ENCODE results near the gene CDH23.

CDH23 gene

DNA sequence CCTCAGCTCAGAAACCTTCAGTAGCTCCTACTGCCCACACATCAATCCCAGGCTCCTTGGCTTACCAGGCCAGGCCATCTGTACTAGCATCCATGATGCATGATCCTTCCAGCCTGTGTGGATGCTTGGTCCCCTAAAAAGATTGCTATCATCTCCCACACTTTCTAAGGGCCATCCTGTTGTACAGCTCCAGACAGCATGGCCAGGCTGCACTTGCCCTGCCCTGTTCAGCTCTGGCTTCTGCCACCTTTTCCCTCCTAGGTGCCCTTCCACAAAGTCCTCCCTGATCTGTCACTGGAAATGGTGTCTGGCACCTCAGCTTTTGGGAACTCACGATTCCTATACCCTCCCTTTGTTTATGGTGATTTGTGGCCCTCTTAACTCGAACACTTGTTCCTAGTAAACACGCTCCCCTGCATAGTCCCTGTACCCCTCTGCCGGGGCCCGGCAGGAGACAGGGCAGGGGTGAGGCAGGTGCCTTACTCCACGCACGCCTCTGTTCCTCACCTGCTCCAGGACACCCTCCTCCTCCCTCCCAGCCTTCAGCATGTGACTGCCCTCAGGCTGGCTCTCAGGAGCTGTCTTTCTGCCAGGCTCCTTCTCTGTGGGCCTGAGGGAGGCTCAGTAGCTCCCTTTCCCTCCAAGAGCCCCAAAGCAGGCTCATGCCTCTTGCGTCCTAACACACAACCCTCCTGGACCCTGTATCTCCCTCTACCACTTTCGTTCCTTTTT, 71.8 kb downstream of the CDH23 start:
- H3K4me3 ChIP-seq (ENCODE audit: low read depth, low read length), result no peak overlapping the region
- H3K36me3 ChIP-seq (ENCODE audit: control insufficient read depth, insufficient read depth, low read length), result no peaks in the 10 kb centered on the region
- no peaks in the 10 kb centered on the region for H3K27me3 ChIP-seq (ENCODE audit: control insufficient read depth, insufficient read depth, low read length)
- H3K9me3 ChIP-seq (ENCODE audit: control insufficient read depth, insufficient read depth, low read length), result no peaks in the 10 kb centered on the region
- H3K4me1 ChIP-seq (ENCODE audit: control insufficient read depth, insufficient read depth, low read length), result no peaks in the 10 kb centered on the region
- no peak overlapping the region for H3K9ac ChIP-seq (ENCODE audit: low read depth, low read length)
- H3K27ac ChIP-seq (ENCODE audit: low read depth, low read length), result no peak overlapping the region

DNA sequence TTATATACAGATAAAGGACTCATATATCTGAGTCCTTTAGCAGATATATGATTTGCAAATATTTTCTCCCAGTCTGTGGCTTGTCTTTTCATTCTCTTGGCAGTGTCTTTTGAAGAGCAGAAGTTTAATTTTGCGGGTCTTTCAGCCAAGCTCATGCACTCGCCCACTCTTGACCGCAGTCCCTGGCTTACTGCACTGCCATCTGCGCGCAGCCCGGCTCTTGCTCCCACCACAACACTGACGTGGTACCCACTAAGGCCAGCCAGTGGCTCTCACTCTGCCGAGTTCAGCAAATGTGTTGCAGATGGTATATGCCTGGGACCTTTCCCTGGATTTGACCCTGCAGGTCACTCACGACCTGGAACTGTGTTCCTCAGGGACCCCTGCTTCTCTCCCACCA, 74.3 kb downstream of the CDH23 start:
- Histone ChIP-seq H3K4me1 (ENCODE audit: control insufficient read depth, insufficient read depth, low read length) (no peaks in the 10 kb centered on the region; the same call in 1 of the 2 replicates), H3K4me3 (ENCODE audit: low read depth, low read length) (no peak overlapping the region), H3K36me3 (ENCODE audit: control insufficient read depth, insufficient read depth, low read length) (no peaks in the 10 kb centered on the region), H3K9ac (ENCODE audit: low read depth, low read length) (no peak overlapping the region), H3K27me3 (ENCODE audit: control insufficient read depth, insufficient read depth, low read length) (no peaks in the 10 kb centered on the region), H3K9me3 (ENCODE audit: control insufficient read depth, insufficient read depth, low read length) (no peaks in the 10 kb centered on the region), H3K27ac (ENCODE audit: low read depth, low read length) (no peak overlapping the region)

DNA sequence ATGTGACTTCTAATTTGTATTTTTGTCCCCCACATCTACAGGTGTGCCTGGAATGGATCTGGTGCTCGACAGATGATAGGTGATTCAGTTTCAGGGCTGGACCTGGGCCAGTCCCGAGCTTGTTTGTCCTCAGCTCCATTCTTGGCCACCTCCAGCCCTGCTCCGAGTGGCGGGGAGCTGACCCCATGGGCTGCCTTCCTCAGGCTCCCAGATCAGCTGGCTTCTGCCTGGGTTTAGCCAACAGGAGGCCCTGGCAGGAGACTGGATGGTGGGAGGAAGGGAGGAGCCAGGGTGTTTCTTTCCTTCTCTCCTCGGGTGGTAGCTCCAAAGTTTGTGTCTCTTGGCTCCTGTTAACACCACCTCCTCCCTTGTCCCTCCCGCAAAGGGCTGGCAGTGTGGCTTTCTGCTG, 75.2 kb downstream of the CDH23 start:
- Histone ChIP-seq H3K27me3 (ENCODE audit: control insufficient read depth, insufficient read depth, low read length) (no peaks in the 10 kb centered on the region), H3K36me3 (ENCODE audit: control insufficient read depth, insufficient read depth, low read length) (no peaks in the 10 kb centered on the region), H3K27ac (ENCODE audit: low read depth, low read length) (no peak overlapping the region), H3K4me3 (ENCODE audit: low read depth, low read length) (no peak overlapping the region), H3K9me3 (ENCODE audit: control insufficient read depth, insufficient read depth, low read length) (no peaks in the 10 kb centered on the region), H3K9ac (ENCODE audit: low read depth, low read length) (no peak overlapping the region), H3K4me1 (ENCODE audit: control insufficient read depth, insufficient read depth, low read length) (no peaks in the 10 kb centered on the region; the same call in 1 of the 2 replicates)

DNA sequence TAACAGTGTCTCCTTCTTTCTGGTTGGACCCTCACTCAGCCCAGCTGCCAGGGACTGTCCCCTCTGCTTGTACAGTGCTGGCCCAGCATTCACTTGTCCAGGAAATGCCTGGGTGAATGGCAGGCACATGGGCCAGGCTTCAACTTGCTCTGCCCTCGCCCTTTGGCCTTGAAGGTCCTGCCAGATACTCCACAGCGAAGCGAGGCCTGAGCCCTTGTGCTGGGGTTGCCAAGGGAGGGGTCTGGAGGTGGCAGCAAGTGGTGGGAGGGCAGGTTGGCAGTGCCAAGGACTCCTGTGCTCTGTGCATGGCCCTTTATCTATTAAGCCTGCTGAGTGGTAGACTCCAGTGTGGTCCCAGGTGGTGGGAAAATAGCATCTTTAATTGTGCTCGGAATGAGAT, 75.7 kb downstream of the CDH23 start:
- no peaks in the 10 kb centered on the region for H3K9me3 ChIP-seq (ENCODE audit: control insufficient read depth, insufficient read depth, low read length)
- no peaks in the 10 kb centered on the region for H3K36me3 ChIP-seq (ENCODE audit: control insufficient read depth, insufficient read depth, low read length)
- no peaks in the 10 kb centered on the region; the same call in 1 of the 2 replicates for H3K4me1 ChIP-seq (ENCODE audit: control insufficient read depth, insufficient read depth, low read length)
- no peak overlapping the region for H3K4me3 ChIP-seq (ENCODE audit: low read depth, low read length)
- H3K9ac ChIP-seq (ENCODE audit: low read depth, low read length), result no peak overlapping the region
- H3K27ac ChIP-seq (ENCODE audit: low read depth, low read length), result no peak overlapping the region
- H3K27me3 ChIP-seq (ENCODE audit: control insufficient read depth, insufficient read depth, low read length), result no peaks in the 10 kb centered on the region

DNA sequence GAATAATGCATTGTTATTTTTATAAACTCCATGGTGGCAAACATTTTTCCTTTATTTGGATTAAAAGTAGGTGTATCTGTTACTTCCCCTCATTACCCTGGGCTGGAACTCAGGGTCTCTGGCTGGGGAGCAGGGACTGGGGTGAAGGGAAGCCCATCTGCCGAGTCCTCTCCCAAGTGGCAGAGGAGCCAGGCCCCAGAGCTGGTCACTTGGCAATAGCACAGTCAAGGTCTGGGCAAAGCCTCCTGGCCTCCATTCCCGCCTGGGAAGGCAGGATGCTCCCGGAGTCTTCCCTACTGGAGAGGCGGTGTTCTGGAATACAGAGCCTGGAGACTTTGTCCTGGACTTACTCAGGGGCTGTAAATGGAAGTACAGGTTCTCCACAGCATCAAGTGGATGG, 76.2 kb downstream of the CDH23 start:
- H3K9ac ChIP-seq (ENCODE audit: low read depth, low read length), result no peak overlapping the region
- H3K4me1 ChIP-seq (ENCODE audit: control insufficient read depth, insufficient read depth, low read length), result no peaks in the 10 kb centered on the region; the same call in 1 of the 2 replicates
- H3K9me3 ChIP-seq (ENCODE audit: control insufficient read depth, insufficient read depth, low read length), result no peaks in the 10 kb centered on the region
- H3K27ac ChIP-seq (ENCODE audit: low read depth, low read length), result no peak overlapping the region
- H3K36me3 ChIP-seq (ENCODE audit: control insufficient read depth, insufficient read depth, low read length), result no peaks in the 10 kb centered on the region
- no peaks in the 10 kb centered on the region for H3K27me3 ChIP-seq (ENCODE audit: control insufficient read depth, insufficient read depth, low read length)
- no peak overlapping the region for H3K4me3 ChIP-seq (ENCODE audit: low read depth, low read length)

DNA sequence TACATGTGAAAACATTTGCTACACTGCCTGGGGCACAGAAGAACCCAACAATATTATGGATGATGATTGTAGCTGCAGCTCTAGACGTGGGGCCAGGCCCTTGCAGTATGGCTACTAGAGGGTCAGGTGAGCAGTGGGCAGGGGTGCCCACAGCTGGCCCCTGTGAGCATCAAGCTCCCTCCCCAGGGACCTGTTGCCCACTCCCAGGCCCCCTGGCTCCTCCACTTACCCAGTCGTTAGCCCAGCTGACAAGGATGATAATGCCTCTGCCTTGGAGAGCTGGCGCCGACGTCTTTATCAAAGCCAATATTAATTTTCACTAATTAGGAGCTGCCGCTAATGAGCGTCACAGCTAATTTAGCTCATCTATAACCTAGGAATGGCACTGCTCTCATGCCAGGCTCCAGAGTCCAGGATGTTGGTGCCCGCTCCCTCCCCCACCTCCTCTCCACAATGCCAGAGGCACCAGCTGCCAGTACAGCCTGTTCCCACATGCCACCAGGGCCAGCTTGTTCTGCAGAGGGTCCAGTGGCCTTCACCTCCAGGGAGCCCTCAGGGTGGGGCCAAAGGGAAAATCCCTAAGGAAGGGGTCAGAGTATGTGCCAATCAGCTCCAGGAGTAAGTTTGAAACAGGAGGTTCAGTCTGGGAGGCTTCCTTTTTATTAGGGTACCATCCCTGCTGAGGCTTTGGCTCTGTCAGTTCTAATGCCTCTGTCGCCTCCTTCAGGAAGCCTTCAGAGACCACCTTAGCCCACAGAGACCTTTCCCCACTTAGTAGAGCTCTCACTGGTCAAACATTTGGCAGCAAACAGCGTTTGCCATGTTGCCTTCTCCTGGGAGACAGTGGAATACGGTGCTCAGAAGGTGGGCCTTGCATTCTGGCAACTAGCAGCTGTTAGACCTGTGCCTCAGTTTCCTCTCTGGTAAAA, 77.2 kb downstream of the CDH23 start:
- no peaks in the 10 kb centered on the region; the same call in 1 of the 2 replicates for H3K4me1 ChIP-seq (ENCODE audit: control insufficient read depth, insufficient read depth, low read length)
- H3K27ac ChIP-seq (ENCODE audit: low read depth, low read length), result no peak overlapping the region
- no peaks in the 10 kb centered on the region for H3K27me3 ChIP-seq (ENCODE audit: control insufficient read depth, insufficient read depth, low read length)
- H3K9me3 ChIP-seq (ENCODE audit: control insufficient read depth, insufficient read depth, low read length), result no peaks in the 10 kb centered on the region
- H3K4me3 ChIP-seq (ENCODE audit: low read depth, low read length), result no peak overlapping the region
- H3K9ac ChIP-seq (ENCODE audit: low read depth, low read length), result no peak overlapping the region
- no peaks in the 10 kb centered on the region for H3K36me3 ChIP-seq (ENCODE audit: control insufficient read depth, insufficient read depth, low read length)

DNA sequence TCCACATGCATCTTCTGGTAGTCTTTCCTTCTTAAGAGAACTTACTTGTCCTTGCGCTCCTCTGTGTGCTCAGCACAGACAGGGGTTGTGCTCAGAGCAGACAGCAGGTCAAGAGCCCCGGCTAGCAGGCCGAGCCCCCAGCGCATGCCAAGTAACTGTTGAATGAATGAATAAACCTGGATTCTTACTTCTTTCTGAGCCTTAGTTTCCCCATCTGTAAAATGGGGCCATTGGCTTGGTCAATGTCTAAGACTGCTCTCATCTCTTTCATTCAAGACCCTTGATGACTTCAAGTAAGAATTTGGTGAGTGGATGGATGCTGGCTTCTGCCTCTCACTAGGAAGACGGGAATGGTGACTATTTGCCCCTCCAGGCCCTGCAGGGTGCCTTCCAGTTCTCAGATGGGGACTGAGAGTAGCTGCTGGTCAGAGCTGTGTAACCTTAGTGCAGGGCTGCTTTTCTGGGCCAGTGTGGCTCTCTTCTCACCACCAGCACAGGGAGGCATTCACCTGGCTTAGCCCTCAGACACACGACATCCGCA, 78.1 kb downstream of the CDH23 start:
- no peak overlapping the region for H3K9ac ChIP-seq (ENCODE audit: low read depth, low read length)
- H3K4me1 ChIP-seq (ENCODE audit: control insufficient read depth, insufficient read depth, low read length), result no peaks in the 10 kb centered on the region; the same call in 1 of the 2 replicates
- no peaks in the 10 kb centered on the region for H3K27me3 ChIP-seq (ENCODE audit: control insufficient read depth, insufficient read depth, low read length)
- H3K36me3 ChIP-seq (ENCODE audit: control insufficient read depth, insufficient read depth, low read length), result no peaks in the 10 kb centered on the region
- H3K27ac ChIP-seq (ENCODE audit: low read depth, low read length), result no peak overlapping the region
- no peak overlapping the region for H3K4me3 ChIP-seq (ENCODE audit: low read depth, low read length)
- H3K9me3 ChIP-seq (ENCODE audit: control insufficient read depth, insufficient read depth, low read length), result no peaks in the 10 kb centered on the region

DNA sequence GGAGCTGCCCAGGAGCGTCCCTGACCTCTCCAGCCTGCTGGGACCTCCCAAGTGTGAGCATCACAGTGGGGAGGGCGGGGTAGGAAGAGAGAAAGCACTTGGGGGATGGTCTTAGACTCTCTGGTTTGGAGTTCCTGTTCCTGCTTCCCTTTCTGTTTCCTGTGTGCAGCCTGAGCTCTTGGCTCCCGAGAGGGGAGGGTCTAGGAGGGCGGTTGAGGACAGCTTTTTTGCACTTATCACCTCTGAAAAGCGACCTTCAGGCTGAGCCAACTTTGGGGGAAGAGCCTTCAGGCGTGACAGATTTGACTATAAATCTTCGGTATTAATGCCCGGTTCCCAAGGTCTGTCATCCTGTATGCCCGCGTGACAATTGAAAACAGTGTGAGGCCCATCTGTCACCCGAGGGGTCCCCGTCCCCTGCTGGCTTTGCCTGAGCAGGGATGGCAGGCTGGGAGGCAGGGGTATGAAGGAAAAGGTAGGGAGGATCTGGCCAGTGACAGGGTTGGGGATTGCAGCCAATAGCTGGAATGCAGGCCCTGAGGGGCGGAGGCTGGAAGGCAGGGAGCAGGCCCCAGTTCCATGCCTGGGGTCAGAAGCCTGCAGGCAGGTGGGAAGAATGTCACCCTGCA, 78.6 kb downstream of the CDH23 start:
- Histone ChIP-seq H3K36me3 (ENCODE audit: control insufficient read depth, insufficient read depth, low read length) (no peaks in the 10 kb centered on the region), H3K27me3 (ENCODE audit: control insufficient read depth, insufficient read depth, low read length) (no peaks in the 10 kb centered on the region), H3K9me3 (ENCODE audit: control insufficient read depth, insufficient read depth, low read length) (no peaks in the 10 kb centered on the region), H3K27ac (ENCODE audit: low read depth, low read length) (no peak overlapping the region), H3K9ac (ENCODE audit: low read depth, low read length) (no peak overlapping the region), H3K4me1 (ENCODE audit: control insufficient read depth, insufficient read depth, low read length) (no peaks in the 10 kb centered on the region; the same call in 1 of the 2 replicates), H3K4me3 (ENCODE audit: low read depth, low read length) (no peak overlapping the region)

DNA sequence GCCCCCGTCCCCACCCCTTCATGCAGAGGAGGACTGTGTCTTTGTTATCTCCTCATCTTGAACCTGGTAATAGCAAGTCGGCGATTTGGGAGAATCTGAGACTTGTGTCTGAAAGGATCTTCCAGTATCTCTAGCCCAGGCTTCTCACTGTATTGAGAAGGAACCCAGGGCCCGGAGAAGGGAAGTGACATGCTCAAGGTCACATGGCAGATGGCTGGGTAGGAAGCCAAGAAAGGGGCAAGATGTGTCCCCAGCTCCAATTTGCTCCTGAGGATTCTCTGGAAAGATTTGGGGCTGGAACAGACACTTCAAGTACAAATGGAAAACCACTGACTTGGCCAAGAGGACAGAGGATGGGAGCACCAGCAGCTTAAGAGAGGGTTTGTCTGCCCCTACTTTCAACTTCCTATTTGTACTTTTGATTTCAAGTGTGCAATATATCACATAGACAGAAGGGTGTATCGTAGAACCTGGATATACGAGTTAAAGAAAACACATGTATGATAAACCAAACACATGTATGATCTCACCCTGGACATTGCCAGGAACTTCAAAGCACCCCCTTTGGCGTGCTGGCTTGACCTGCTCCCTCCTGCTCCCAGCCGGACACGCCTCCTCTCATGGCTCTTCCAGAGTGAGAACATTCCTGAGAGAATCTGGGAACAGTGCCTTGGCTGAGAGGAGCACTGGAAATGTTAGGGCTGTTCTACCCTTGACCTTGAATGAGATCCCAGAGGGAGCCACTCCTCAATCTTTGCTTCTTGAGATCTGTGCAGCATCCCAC, 79.7 kb downstream of the CDH23 start:
- no peak overlapping the region for H3K4me3 ChIP-seq (ENCODE audit: low read depth, low read length)
- H3K27me3 ChIP-seq (ENCODE audit: control insufficient read depth, insufficient read depth, low read length), result no peaks in the 10 kb centered on the region

DNA sequence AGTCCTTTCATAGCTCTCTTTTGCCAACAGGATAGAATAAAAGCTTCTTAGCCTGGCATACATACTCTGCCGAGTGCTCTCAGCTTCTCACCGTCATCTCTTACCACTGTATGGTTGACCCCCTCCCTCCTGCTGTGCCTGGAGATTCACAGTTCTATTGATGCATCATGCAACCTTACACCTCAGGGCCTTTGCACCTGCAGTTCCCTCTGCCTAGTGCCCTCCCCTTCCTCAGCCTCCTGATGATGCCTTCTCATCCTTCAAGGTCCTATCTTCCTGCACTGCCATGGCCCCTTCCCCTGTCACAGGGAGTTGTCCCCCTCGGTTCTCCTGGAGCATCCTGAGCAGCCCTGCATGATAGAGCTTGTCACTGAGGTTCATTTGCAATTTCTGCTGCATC, 81.5 kb downstream of the CDH23 start:
- Histone ChIP-seq H3K9me3 (ENCODE audit: control insufficient read depth, insufficient read depth, low read length) (no peaks in the 10 kb centered on the region), H3K4me1 (ENCODE audit: control insufficient read depth, insufficient read depth, low read length) (no peaks in the 10 kb centered on the region; the same call in 1 of the 2 replicates), H3K36me3 (ENCODE audit: control insufficient read depth, insufficient read depth, low read length) (no peaks in the 10 kb centered on the region), H3K4me3 (ENCODE audit: low read depth, low read length) (no peak overlapping the region), H3K27ac (ENCODE audit: low read depth, low read length) (no peak overlapping the region), H3K9ac (ENCODE audit: low read depth, low read length) (no peak overlapping the region), H3K27me3 (ENCODE audit: control insufficient read depth, insufficient read depth, low read length) (no peaks in the 10 kb centered on the region)

More for the DNA sequence above, 79.7 kb downstream of the CDH23 start:
- H3K4me1 ChIP-seq (ENCODE audit: control insufficient read depth, insufficient read depth, low read length), result no peaks in the 10 kb centered on the region; the same call in 1 of the 2 replicates
- no peaks in the 10 kb centered on the region for H3K9me3 ChIP-seq (ENCODE audit: control insufficient read depth, insufficient read depth, low read length)
- no peaks in the 10 kb centered on the region for H3K36me3 ChIP-seq (ENCODE audit: control insufficient read depth, insufficient read depth, low read length)
- no peak overlapping the region for H3K27ac ChIP-seq (ENCODE audit: low read depth, low read length)
- no peak overlapping the region for H3K9ac ChIP-seq (ENCODE audit: low read depth, low read length)
